ENCODE results near the gene TPK1.
"Not testable (repeated sequence)": the region's sequence is repeated elsewhere in the genome, so short reads cannot be mapped to it uniquely, and the experiment has no call there.

TPK1 gene

DNA sequence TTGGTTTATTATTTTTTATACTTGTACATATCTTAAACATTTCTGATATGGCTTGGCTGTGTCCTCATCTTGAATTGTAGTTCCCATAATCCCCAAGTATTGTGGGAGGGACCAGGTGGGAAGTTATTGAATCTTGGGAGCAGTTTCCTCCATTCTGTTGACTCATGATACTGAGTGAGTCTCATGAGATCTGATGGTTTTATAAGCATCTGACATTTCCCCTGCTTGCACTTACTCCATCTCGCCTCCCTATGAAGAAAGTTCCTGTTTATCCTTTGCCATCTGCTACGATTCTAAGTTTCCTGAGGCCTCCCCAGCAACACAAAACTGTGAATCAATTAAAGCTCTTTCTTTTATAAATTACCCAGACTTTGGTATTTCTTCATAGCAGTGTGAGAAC, 207.7 kb downstream of the TPK1 start:
- Histone ChIP-seq H3K9me3 (ENCODE audit: control insufficient read depth in 2 of 2, low read length in 2 of 2) (no peaks in the 10 kb centered on the region), H3K4me1 (ENCODE audit: control insufficient read depth in 2 of 2, insufficient read depth in 2 of 2, low read length in 2 of 2) (no peaks in the 10 kb centered on the region), H3K36me3 (ENCODE audit: control insufficient read depth in 2 of 2, insufficient read depth in 2 of 2, low read length in 2 of 2) (no peaks in the 10 kb centered on the region), H3K4me3 (ENCODE audit: low read length in 2 of 2) (no peak overlapping the region), H3K27ac (ENCODE audit: low read depth in 2 of 2, low read length in 2 of 2) (no peak overlapping the region), H3K27me3 (ENCODE audit: control insufficient read depth in 2 of 2, insufficient read depth in 2 of 2, low read length in 2 of 2) (no peaks in the 10 kb centered on the region), H3K9ac (ENCODE audit: low read depth in 1 of 2, low read length in 2 of 2) (no peak overlapping the region)

DNA sequence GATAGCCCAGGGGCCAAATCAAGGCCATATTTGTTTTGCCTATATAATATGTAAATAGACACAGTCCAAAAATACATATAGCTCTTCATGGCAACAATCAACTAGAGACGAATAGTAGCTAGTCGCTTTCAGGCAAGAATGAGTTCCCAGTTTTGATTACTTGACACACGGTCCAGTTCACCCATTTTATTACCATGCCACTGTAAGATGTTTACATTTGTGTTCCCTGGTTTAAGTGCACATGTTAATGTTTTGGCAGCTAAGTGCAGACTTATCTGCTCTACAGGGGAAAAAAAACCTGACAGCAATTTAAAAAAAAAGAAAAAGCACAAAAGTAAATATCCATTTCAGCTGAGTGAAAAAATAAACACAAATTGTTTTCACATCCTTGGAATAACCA, 213.1 kb downstream of the TPK1 start:
- no peak overlapping the region for H3K27ac ChIP-seq (ENCODE audit: low read depth in 2 of 2, low read length in 2 of 2)
- no peak overlapping the region for H3K9ac ChIP-seq (ENCODE audit: low read depth in 1 of 2, low read length in 2 of 2)
- no peaks in the 10 kb centered on the region for H3K9me3 ChIP-seq (ENCODE audit: control insufficient read depth in 2 of 2, low read length in 2 of 2)
- H3K4me3 ChIP-seq (ENCODE audit: low read length in 2 of 2) = no peak overlapping the region
- H3K36me3 ChIP-seq (ENCODE audit: control insufficient read depth in 2 of 2, insufficient read depth in 2 of 2, low read length in 2 of 2) = no peaks in the 10 kb centered on the region
- H3K27me3 ChIP-seq (ENCODE audit: control insufficient read depth in 2 of 2, insufficient read depth in 2 of 2, low read length in 2 of 2) = no peaks in the 10 kb centered on the region
- no peaks in the 10 kb centered on the region for H3K4me1 ChIP-seq (ENCODE audit: control insufficient read depth in 2 of 2, insufficient read depth in 2 of 2, low read length in 2 of 2)

DNA sequence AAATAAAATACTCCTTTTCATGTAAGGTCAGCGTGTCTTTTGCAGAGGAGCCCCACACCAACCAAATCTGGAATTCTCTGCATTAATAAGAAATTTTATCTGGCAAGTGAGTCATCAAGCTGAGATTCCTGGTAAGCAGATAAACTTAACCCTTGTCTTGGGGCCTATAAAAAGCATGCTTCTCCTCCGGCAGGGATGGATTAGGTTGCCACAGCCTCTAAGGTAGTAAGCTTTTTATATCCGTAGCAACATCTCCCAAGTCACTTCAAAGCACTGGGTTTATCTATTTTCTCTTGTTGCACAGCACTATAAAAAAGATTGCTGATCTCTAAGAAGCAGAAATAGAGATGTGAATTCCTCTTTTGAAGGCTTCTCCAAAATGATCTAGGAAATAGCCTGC, 229.6 kb downstream of the TPK1 start:
- Histone ChIP-seq H3K9ac (ENCODE audit: low read depth in 1 of 2, low read length in 2 of 2) (no peak overlapping the region), H3K9me3 (ENCODE audit: control insufficient read depth in 2 of 2, low read length in 2 of 2) (no peaks in the 10 kb centered on the region), H3K27me3 (ENCODE audit: control insufficient read depth in 2 of 2, insufficient read depth in 2 of 2, low read length in 2 of 2) (no peaks in the 10 kb centered on the region), H3K4me1 (ENCODE audit: control insufficient read depth in 2 of 2, insufficient read depth in 2 of 2, low read length in 2 of 2) (no peaks in the 10 kb centered on the region), H3K36me3 (ENCODE audit: control insufficient read depth in 2 of 2, insufficient read depth in 2 of 2, low read length in 2 of 2) (no peaks in the 10 kb centered on the region), H3K4me3 (ENCODE audit: low read length in 2 of 2) (no peak overlapping the region), H3K27ac (ENCODE audit: low read depth in 2 of 2, low read length in 2 of 2) (no peak overlapping the region)

DNA sequence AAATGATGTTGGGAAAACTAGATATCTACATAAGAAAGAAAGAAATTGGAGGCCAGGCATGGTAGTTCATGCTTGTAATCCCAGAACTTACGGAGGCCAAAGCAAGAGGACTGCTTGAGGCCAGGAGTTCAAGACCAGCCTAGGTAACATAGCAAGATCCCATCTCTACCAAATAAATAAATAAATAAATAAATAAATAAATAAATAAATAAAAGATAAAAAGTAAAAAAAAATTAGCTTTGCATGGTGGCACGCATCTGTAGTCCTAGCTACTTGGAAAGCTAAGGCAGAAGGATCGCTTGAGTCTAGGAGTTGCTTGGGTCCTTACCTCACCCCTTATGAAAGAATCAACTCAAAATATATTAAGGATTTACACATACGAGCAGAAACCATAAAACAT, 238.9 kb downstream of the TPK1 start:
- Histone ChIP-seq H3K36me3 (ENCODE audit: control insufficient read depth in 2 of 2, insufficient read depth in 2 of 2, low read length in 2 of 2) (no peaks in the 10 kb centered on the region), H3K4me3 (ENCODE audit: low read length in 2 of 2) (no peak overlapping the region), H3K9me3 (ENCODE audit: control insufficient read depth in 2 of 2, low read length in 2 of 2) (peaks cover 0 to 4% of the 10 kb centered on the region in 2 donors), H3K27me3 (ENCODE audit: control insufficient read depth in 2 of 2, insufficient read depth in 2 of 2, low read length in 2 of 2) (no peaks in the 10 kb centered on the region), H3K9ac (ENCODE audit: low read depth in 1 of 2, low read length in 2 of 2) (no peak overlapping the region), H3K27ac (ENCODE audit: low read depth in 2 of 2, low read length in 2 of 2) (no peak overlapping the region), H3K4me1 (ENCODE audit: control insufficient read depth in 2 of 2, insufficient read depth in 2 of 2, low read length in 2 of 2) (no peaks in the 10 kb centered on the region)

DNA sequence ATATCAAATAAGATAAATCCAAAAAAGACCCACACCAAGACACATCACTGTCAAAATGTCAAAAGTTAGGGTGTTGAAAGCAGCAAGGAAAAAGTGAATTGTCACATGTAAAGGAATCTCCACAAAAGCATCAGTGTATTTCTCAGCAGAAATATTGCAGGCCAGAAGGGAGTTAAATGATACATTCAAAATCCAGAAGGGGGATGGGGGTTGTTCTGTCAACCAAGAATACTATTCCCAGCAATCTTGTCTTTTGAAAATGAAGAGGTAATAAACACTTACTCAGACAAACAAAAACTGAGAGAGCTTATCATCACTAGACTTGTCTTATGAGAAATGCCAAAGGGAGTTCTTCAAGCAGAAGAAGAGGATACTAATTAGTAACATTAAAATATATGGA, 241.3 kb downstream of the TPK1 start:
- H3K9me3 ChIP-seq (ENCODE audit: control insufficient read depth in 2 of 2, low read length in 2 of 2) = peaks cover 0 to 4% of the 10 kb centered on the region in 2 donors

DNA sequence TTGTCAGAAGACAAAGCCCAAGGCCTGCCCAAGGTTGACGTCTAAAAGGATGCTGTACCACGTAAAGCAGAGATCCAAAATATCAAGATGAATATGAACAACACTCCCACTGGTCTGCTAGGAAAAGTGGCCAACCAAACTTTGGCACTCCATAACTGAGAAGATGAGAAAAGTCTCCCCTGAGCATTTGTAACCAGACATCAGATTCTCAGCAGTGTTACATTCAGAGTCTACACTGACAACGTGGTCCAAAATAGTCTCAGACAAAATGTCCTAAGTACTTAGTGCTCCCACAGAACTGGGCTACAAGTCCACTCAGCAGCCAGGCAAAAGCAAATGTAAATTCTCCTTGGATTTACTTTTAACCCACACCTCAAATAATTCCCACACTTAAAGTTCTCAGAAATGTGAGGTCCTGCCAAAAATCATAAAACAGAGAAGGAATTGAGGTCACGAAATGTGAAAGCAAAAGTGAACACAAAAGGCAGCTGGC, 247.2 kb downstream of the TPK1 start:
- Histone ChIP-seq H3K36me3 (ENCODE audit: control insufficient read depth in 2 of 2, insufficient read depth in 2 of 2, low read length in 2 of 2) (no peaks in the 10 kb centered on the region), H3K4me1 (ENCODE audit: control insufficient read depth in 2 of 2, insufficient read depth in 2 of 2, low read length in 2 of 2) (no peaks in the 10 kb centered on the region), H3K4me3 (ENCODE audit: low read length in 2 of 2) (no peak overlapping the region), H3K9ac (ENCODE audit: low read depth in 1 of 2, low read length in 2 of 2) (no peak overlapping the region), H3K9me3 (ENCODE audit: control insufficient read depth in 2 of 2, low read length in 2 of 2) (no peaks in the 10 kb centered on the region), H3K27ac (ENCODE audit: low read depth in 2 of 2, low read length in 2 of 2) (no peak overlapping the region), H3K27me3 (ENCODE audit: control insufficient read depth in 2 of 2, insufficient read depth in 2 of 2, low read length in 2 of 2) (no peaks in the 10 kb centered on the region)

More for the DNA sequence above, 241.3 kb downstream of the TPK1 start:
- no peaks in the 10 kb centered on the region for H3K27me3 ChIP-seq (ENCODE audit: control insufficient read depth in 2 of 2, insufficient read depth in 2 of 2, low read length in 2 of 2)
- H3K4me1 ChIP-seq (ENCODE audit: control insufficient read depth in 2 of 2, insufficient read depth in 2 of 2, low read length in 2 of 2) = no peaks in the 10 kb centered on the region
- no peaks in the 10 kb centered on the region for H3K36me3 ChIP-seq (ENCODE audit: control insufficient read depth in 2 of 2, insufficient read depth in 2 of 2, low read length in 2 of 2)
- H3K27ac ChIP-seq (ENCODE audit: low read depth in 2 of 2, low read length in 2 of 2) = no peak overlapping the region
- no peak overlapping the region for H3K4me3 ChIP-seq (ENCODE audit: low read length in 2 of 2)
- no peak overlapping the region for H3K9ac ChIP-seq (ENCODE audit: low read depth in 1 of 2, low read length in 2 of 2)

DNA sequence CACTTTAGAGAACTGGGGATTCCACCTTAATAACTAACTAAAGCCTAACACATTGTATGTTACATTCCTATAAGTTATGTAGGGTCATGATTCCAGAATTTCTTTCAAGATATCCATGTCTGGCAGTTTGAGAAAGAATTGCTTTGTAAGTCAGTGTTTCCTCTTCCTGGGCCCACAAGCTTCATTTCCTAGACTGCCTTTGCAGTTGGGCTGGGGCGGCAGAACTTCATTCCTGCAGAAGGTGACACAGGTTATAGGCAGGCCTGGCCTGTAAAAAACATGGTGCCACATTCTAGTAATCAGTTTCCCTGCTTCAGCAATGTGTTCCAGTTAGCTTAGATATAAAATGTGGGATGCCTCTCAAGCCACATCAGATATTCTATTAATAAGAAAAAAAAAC, 248.2 kb downstream of the TPK1 start:
- Histone ChIP-seq H3K4me3 (ENCODE audit: low read length in 2 of 2) (no peak overlapping the region), H3K27ac (ENCODE audit: low read depth in 2 of 2, low read length in 2 of 2) (no peak overlapping the region), H3K9me3 (ENCODE audit: control insufficient read depth in 2 of 2, low read length in 2 of 2) (no peaks in the 10 kb centered on the region), H3K9ac (ENCODE audit: low read depth in 1 of 2, low read length in 2 of 2) (no peak overlapping the region), H3K27me3 (ENCODE audit: control insufficient read depth in 2 of 2, insufficient read depth in 2 of 2, low read length in 2 of 2) (no peaks in the 10 kb centered on the region), H3K4me1 (ENCODE audit: control insufficient read depth in 2 of 2, insufficient read depth in 2 of 2, low read length in 2 of 2) (no peaks in the 10 kb centered on the region), H3K36me3 (ENCODE audit: control insufficient read depth in 2 of 2, insufficient read depth in 2 of 2, low read length in 2 of 2) (no peaks in the 10 kb centered on the region)

DNA sequence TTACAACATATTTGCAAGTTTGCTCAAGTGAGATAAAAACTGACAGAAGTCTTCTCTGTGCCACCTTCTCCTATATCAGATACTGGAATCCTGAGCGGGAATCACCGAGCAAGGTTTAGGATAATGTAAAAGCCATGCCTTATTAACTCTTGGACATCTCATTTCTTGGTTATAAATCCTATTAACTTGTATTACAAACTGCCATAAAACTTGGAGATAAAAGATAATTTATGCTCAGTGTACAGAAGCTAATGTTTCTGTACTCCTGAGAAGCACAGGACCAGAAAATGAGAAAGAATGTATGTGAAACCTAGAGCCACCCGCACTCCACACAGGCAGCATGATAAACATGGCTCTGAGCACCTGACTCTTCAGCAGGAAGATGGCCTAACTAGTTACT, 251.1 kb downstream of the TPK1 start:
- H3K27me3 ChIP-seq (ENCODE audit: control insufficient read depth in 2 of 2, insufficient read depth in 2 of 2, low read length in 2 of 2) = no peaks in the 10 kb centered on the region
- no peak overlapping the region for H3K4me3 ChIP-seq (ENCODE audit: low read length in 2 of 2)
- H3K36me3 ChIP-seq (ENCODE audit: control insufficient read depth in 2 of 2, insufficient read depth in 2 of 2, low read length in 2 of 2) = no peaks in the 10 kb centered on the region
- H3K9me3 ChIP-seq (ENCODE audit: control insufficient read depth in 2 of 2, low read length in 2 of 2) = no peaks in the 10 kb centered on the region
- no peak overlapping the region for H3K9ac ChIP-seq (ENCODE audit: low read depth in 1 of 2, low read length in 2 of 2)
- H3K4me1 ChIP-seq (ENCODE audit: control insufficient read depth in 2 of 2, insufficient read depth in 2 of 2, low read length in 2 of 2) = no peaks in the 10 kb centered on the region
- H3K27ac ChIP-seq (ENCODE audit: low read depth in 2 of 2, low read length in 2 of 2) = no peak overlapping the region

DNA sequence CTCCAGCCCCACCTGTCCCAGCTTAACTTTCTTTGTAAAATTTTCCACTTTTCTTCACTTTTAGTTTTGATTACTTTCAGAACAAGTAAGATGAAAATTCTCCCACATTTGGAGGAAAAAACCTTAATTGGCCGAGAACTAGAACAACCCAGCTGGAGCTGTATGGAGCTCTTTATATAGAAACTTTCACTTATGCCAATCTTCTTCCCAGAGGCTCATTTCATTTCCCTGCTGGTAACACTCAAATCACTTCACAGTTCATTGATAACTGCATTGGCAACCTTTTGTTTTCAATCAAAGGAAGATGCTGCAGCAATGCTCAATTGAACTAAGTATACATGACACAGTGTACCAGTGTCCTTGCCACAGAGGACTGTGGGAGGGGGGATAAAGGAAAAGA, 256.2 kb downstream of the TPK1 start:
- Histone ChIP-seq H3K9ac (ENCODE audit: low read depth in 1 of 2, low read length in 2 of 2) (no peak overlapping the region), H3K27ac (ENCODE audit: low read depth in 2 of 2, low read length in 2 of 2) (no peak overlapping the region), H3K27me3 (ENCODE audit: control insufficient read depth in 2 of 2, insufficient read depth in 2 of 2, low read length in 2 of 2) (no peaks in the 10 kb centered on the region), H3K9me3 (ENCODE audit: control insufficient read depth in 2 of 2, low read length in 2 of 2) (no peaks in the 10 kb centered on the region), H3K4me1 (ENCODE audit: control insufficient read depth in 2 of 2, insufficient read depth in 2 of 2, low read length in 2 of 2) (no peaks in the 10 kb centered on the region), H3K4me3 (ENCODE audit: low read length in 2 of 2) (no peak overlapping the region), H3K36me3 (ENCODE audit: control insufficient read depth in 2 of 2, insufficient read depth in 2 of 2, low read length in 2 of 2) (no peaks in the 10 kb centered on the region)

DNA sequence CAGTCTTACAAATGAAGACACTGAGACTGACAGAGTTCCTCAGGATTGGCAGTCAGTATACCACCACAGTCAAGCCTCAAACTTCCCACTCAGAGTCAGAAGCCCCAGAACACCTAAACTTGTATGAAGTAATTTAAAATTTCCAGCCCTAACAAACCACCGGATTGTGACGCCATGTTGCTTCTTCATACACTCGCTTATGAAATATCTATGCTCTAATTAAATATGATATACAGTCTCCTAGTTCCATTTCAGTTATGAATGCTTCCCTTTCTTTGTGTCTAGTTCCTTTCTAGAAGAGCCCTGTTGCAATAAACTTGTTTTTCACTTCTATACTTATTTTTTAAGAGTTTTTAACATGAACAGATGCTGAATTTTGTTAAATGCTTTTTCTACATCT, 260.4 kb downstream of the TPK1 start:
- H3K4me1 ChIP-seq (ENCODE audit: control insufficient read depth in 2 of 2, insufficient read depth in 2 of 2, low read length in 2 of 2) = no peaks in the 10 kb centered on the region
- H3K27ac ChIP-seq (ENCODE audit: low read depth in 2 of 2, low read length in 2 of 2) = no peak overlapping the region
- no peaks in the 10 kb centered on the region for H3K27me3 ChIP-seq (ENCODE audit: control insufficient read depth in 2 of 2, insufficient read depth in 2 of 2, low read length in 2 of 2)
- H3K9me3 ChIP-seq (ENCODE audit: control insufficient read depth in 2 of 2, low read length in 2 of 2) = no peaks in the 10 kb centered on the region
- no peak overlapping the region for H3K9ac ChIP-seq (ENCODE audit: low read depth in 1 of 2, low read length in 2 of 2)
- H3K4me3 ChIP-seq (ENCODE audit: low read length in 2 of 2) = no peak overlapping the region
- H3K36me3 ChIP-seq (ENCODE audit: control insufficient read depth in 2 of 2, insufficient read depth in 2 of 2, low read length in 2 of 2) = no peaks in the 10 kb centered on the region

DNA sequence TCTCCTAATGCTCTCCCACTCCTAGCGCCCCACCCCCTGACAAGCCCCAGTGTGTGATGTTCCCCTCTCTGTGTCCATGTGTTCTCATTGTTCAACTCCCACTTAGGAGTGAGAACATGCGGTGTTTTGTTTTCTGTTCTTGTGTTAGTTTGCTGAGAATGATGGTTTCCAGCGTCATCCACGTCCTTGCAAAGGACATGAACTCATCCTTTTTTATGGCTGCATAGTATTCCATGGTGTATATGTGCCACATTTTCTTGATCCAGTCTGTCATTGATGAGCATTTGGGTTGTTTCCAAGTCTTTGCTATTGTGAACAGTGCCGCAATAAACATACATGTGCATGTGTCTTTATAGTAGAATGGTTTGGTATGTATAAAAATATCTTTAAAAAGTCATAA, 261.1 kb downstream of the TPK1 start:
- H3K9ac ChIP-seq (ENCODE audit: low read depth in 1 of 2, low read length in 2 of 2); H3K4me1 ChIP-seq (ENCODE audit: control insufficient read depth in 2 of 2, insufficient read depth in 2 of 2, low read length in 2 of 2); H3K27ac ChIP-seq (ENCODE audit: low read depth in 2 of 2, low read length in 2 of 2); H3K9me3 ChIP-seq (ENCODE audit: control insufficient read depth in 2 of 2, low read length in 2 of 2); H3K36me3 ChIP-seq (ENCODE audit: control insufficient read depth in 2 of 2, insufficient read depth in 2 of 2, low read length in 2 of 2); H3K27me3 ChIP-seq (ENCODE audit: control insufficient read depth in 2 of 2, insufficient read depth in 2 of 2, low read length in 2 of 2); H3K4me3 ChIP-seq (ENCODE audit: low read length in 2 of 2): not testable (repeated sequence)
